Measurements from ENCODE around the gene COL25A1.

COL25A1 gene

GRCh38 chr4:108840426-108840975 lies 462.0 kb downstream of the COL25A1 start:
- no peak overlapping the region for H3K4me3 Mint-ChIP-seq
- peaks cover 9% of the 10 kb centered on the region for H3K27me3 Mint-ChIP-seq (ENCODE audit: low read depth)
- no peak overlapping the region for H3K27ac Mint-ChIP-seq
- no peaks in the 10 kb centered on the region for H3K9me3 Mint-ChIP-seq
- no peaks in the 10 kb centered on the region for H3K36me3 Mint-ChIP-seq (ENCODE audit: low read depth)
- peaks cover 2% of the 10 kb centered on the region for H3K4me1 Mint-ChIP-seq (ENCODE audit: low read depth)

DNA sequence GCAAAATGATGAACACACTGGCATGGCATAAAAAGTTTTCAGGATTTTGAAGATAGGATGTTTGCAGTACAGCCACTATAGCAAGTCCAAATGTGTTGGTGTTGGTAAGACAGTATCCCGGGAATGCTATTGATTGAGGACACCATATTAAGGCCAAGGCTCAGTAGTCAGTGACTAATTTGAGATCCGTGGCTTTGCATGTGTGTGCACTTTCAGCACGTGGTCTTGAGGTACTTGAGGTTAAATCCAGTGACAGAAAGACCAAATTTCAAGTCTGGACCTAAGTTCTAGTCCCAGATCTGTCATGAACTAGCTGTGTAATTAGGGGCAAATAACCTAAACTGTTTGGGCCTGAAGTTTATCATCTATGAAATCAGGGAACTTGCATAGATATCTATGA lies 463.1 kb downstream of the COL25A1 start:
- Mint-ChIP-seq H3K4me3 (no peak overlapping the region), H3K27ac (no peak overlapping the region), H3K9me3 (no peaks in the 10 kb centered on the region), H3K27me3 (ENCODE audit: low read depth) (peaks cover 8% of the 10 kb centered on the region), H3K4me1 (ENCODE audit: low read depth) (peaks cover 4% of the 10 kb centered on the region), H3K36me3 (ENCODE audit: low read depth) (no peaks in the 10 kb centered on the region)

- Mint-ChIP-seq H3K4me1 (ENCODE audit: low read depth) (peaks cover 4% of the 10 kb centered on the region), H3K4me3 (no peak overlapping the region), H3K27me3 (ENCODE audit: low read depth) (peaks cover 4% of the 10 kb centered on the region), H3K36me3 (ENCODE audit: low read depth) (no peaks in the 10 kb centered on the region), H3K9me3 (no peaks in the 10 kb centered on the region), H3K27ac (no peak overlapping the region)
Observed at GRCh38 chr4:108838451-108838850, 464.0 kb downstream of the COL25A1 start.

DNA sequence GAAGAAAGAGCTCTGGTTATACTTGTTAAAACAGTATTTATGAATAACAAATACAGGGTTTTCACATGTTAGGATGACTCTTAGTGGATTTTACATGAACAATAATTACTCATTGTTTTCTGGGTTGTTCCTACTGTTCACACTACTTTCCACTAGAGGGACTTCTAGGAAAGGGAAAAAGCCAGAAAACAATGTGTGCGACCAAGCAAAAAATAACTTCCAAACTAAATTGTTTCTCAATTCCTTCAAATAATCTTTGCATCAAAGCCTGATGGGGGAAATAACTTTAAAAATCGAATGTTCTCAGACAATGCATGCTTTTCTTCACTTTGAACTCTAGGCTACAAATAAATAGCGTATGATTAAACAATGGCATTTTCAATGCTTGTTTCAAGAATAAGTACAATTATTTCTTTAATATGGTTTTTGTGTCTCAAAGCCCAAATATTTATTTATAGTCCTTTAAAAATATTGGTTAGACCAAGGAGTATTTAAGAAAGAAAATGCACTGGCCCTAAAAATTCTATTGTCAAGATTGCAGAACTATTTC lies 467.5 kb downstream of the COL25A1 start:
- Mint-ChIP-seq H3K27ac (no peak overlapping the region), H3K4me3 (no peak overlapping the region), H3K9me3 (no peaks in the 10 kb centered on the region), H3K4me1 (ENCODE audit: low read depth) (peaks cover 5% of the 10 kb centered on the region), H3K36me3 (ENCODE audit: low read depth) (no peaks in the 10 kb centered on the region), H3K27me3 (ENCODE audit: low read depth) (peaks cover 4% of the 10 kb centered on the region)

DNA sequence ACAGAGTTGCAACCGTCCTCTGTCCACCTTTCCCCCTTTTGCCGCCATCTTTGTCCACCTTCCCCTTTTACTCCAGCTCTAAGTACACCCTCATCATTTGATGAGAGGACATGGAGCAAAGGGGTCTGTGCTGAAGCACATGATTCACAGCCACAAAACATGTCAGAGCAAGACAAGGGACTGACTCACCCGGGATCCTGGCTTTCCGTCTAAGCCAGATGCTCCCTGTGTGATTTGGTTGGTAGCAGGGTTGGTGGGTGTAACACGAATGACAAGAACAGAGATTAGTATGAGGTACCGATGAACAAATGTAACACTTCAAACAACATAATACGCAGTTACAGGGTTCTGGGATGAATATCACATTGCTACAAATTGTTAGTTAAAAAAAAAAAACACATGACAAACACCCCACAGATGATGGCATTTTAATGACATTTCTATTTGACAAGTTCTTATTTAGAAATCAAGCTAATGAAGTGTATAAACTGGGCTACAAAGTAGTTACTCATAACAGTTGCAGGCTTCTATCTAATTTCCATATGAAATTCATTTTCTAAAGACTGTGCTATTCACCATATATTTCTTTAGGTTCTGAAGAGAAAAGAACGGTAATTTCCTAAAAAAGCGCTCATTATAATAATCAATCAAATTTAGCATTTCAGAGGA lies 468.2 kb downstream of the COL25A1 start:
- Mint-ChIP-seq H3K4me3 (no peak overlapping the region), H3K27me3 (ENCODE audit: low read depth) (peaks cover 5% of the 10 kb centered on the region), H3K4me1 (ENCODE audit: low read depth) (peaks cover 5% of the 10 kb centered on the region), H3K36me3 (ENCODE audit: low read depth) (no peaks in the 10 kb centered on the region), H3K27ac (no peak overlapping the region), H3K9me3 (no peaks in the 10 kb centered on the region)

GRCh38 chr4:108833046-108833445 lies 469.4 kb downstream of the COL25A1 start:
- H3K27me3 Mint-ChIP-seq (ENCODE audit: low read depth): peaks cover 15% of the 10 kb centered on the region
- H3K36me3 Mint-ChIP-seq (ENCODE audit: low read depth): no peaks in the 10 kb centered on the region
- H3K4me3 Mint-ChIP-seq: no peak overlapping the region
- H3K4me1 Mint-ChIP-seq (ENCODE audit: low read depth): peaks cover 5% of the 10 kb centered on the region
- no peaks in the 10 kb centered on the region for H3K9me3 Mint-ChIP-seq
- H3K27ac Mint-ChIP-seq: no peak overlapping the region

DNA sequence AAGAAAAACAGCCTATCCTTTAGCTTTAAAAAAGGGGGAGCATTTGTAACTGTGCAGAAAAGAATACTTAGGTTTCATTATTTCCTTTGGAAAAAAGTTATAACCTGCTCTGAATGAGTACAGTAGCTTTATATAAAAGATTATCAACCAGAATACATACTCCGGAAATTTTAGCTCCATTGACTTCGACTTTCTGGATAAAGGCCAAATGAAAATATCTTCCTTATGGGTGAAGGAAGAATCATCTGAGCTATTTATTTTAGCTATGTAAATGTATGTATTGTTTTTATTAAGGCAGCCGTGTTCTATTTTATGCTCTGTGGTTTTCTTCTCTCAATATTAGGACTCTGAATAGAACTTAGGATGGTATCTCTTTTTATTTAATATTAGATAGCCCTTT lies 470.6 kb downstream of the COL25A1 start:
- H3K4me3 Mint-ChIP-seq: no peak overlapping the region
- no peaks in the 10 kb centered on the region for H3K36me3 Mint-ChIP-seq (ENCODE audit: low read depth)
- no peak overlapping the region for H3K27ac Mint-ChIP-seq
- no peaks in the 10 kb centered on the region for H3K9me3 Mint-ChIP-seq
- peaks cover 5% of the 10 kb centered on the region for H3K4me1 Mint-ChIP-seq (ENCODE audit: low read depth)
- peaks cover 15% of the 10 kb centered on the region for H3K27me3 Mint-ChIP-seq (ENCODE audit: low read depth)

- H3K27ac Mint-ChIP-seq: no peak overlapping the region
- H3K4me3 Mint-ChIP-seq: no peak overlapping the region
- H3K9me3 Mint-ChIP-seq: no peaks in the 10 kb centered on the region
- H3K27me3 Mint-ChIP-seq (ENCODE audit: low read depth): peaks cover 15% of the 10 kb centered on the region
- H3K4me1 Mint-ChIP-seq (ENCODE audit: low read depth): peaks cover 5% of the 10 kb centered on the region
- no peaks in the 10 kb centered on the region for H3K36me3 Mint-ChIP-seq (ENCODE audit: low read depth)
Observed at GRCh38 chr4:108831291-108831690, 471.2 kb downstream of the COL25A1 start.

- Mint-ChIP-seq H3K27ac (no peak overlapping the region), H3K4me1 (ENCODE audit: low read depth) (peaks cover 5% of the 10 kb centered on the region), H3K27me3 (ENCODE audit: low read depth) (peaks cover 19% of the 10 kb centered on the region), H3K36me3 (ENCODE audit: low read depth) (no peaks in the 10 kb centered on the region), H3K9me3 (no peaks in the 10 kb centered on the region), H3K4me3 (no peak overlapping the region)
Observed at GRCh38 chr4:108830509-108831244, 471.8 kb downstream of the COL25A1 start.

DNA sequence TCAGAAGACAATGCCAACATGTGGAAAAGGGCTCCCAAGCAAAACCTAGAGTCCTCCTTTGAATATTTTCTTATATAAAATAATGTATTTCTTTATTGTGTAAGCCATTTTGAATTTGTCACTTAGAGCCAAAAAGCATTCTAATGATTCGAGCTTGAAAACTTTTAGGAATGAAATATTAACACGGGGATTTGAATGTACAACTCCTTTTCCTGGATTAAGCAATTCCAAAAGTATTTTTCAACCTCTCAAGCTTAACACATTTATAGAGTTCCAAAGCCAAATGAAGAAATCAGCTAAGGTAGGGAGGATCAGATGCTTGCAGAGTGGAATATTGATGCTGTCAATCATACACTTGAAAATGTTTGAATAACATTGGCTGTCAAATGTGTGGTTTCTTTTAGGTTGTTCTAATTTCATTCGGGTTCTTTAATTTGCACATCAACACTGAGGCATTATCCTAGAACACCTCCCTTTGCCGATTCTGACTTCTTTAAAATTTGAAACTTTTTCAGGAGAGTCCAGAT lies 472.4 kb downstream of the COL25A1 start:
- Mint-ChIP-seq H3K36me3 (ENCODE audit: low read depth) (no peaks in the 10 kb centered on the region), H3K27me3 (ENCODE audit: low read depth) (peaks cover 19% of the 10 kb centered on the region), H3K4me1 (ENCODE audit: low read depth) (peaks cover 5% of the 10 kb centered on the region), H3K9me3 (no peaks in the 10 kb centered on the region), H3K4me3 (no peak overlapping the region), H3K27ac (no peak overlapping the region)

- Mint-ChIP-seq H3K4me3 (no peak overlapping the region), H3K4me1 (ENCODE audit: low read depth) (peaks cover 4% of the 10 kb centered on the region), H3K36me3 (ENCODE audit: low read depth) (no peaks in the 10 kb centered on the region), H3K27me3 (ENCODE audit: low read depth) (peaks cover 27% of the 10 kb centered on the region), H3K27ac (no peak overlapping the region), H3K9me3 (no peaks in the 10 kb centered on the region)
Observed at GRCh38 chr4:108828620-108829019, 473.8 kb downstream of the COL25A1 start.

DNA sequence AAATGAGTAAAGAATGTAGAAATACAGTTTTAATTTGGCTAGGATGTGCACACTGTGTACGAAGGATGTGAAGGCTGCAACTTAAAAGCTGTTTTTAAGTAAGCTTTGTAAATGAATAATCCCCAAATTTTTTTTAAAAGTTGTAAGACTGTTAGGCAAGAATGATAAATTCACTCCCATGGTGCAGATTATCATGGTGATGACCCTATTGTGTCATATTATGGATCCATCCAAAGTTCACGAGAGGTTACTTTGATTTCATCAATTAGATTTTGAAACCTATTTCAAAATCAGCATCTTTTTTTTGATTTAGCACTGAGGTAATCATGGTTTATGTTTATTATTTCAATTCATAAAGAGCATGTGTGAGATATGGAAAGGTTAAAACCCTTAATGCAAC lies 476.7 kb downstream of the COL25A1 start:
- no peak overlapping the region for H3K27ac Mint-ChIP-seq
- no peaks in the 10 kb centered on the region for H3K9me3 Mint-ChIP-seq
- H3K36me3 Mint-ChIP-seq (ENCODE audit: low read depth): no peaks in the 10 kb centered on the region
- peaks cover 4% of the 10 kb centered on the region for H3K4me1 Mint-ChIP-seq (ENCODE audit: low read depth)
- peaks cover 33% of the 10 kb centered on the region for H3K27me3 Mint-ChIP-seq (ENCODE audit: low read depth)
- H3K4me3 Mint-ChIP-seq: no peak overlapping the region

DNA sequence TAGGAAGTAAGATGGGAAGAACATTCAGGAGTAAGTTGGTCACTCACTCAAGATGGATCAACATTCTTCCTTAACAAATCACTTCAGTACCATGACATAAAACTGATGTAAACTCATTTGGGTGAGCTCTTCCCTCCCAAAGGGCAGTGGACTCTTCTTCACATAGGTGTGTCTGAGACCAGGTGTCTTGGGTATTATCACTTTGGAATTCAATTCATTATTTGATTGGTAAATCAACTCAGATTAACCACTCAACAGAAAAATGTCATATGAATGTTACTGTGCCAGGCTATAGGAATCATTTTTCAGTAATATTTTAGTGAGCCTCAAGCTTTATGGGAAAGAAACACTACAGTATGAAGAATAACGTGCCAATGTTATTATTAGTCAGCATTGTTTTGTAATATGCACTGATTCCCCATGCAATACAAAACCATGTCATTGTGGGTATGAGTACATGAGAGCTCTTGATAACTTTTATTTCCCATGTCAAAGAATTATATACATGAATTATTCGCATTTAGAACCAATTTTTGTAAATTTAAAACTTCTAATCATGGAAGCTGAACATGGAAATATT lies 481.0 kb downstream of the COL25A1 start:
- Mint-ChIP-seq H3K4me3 (no peak overlapping the region), H3K27ac (no peak overlapping the region), H3K9me3 (no peaks in the 10 kb centered on the region), H3K36me3 (ENCODE audit: low read depth) (no peaks in the 10 kb centered on the region), H3K27me3 (ENCODE audit: low read depth) (peaks cover 41% of the 10 kb centered on the region), H3K4me1 (ENCODE audit: low read depth) (no peaks in the 10 kb centered on the region)

DNA sequence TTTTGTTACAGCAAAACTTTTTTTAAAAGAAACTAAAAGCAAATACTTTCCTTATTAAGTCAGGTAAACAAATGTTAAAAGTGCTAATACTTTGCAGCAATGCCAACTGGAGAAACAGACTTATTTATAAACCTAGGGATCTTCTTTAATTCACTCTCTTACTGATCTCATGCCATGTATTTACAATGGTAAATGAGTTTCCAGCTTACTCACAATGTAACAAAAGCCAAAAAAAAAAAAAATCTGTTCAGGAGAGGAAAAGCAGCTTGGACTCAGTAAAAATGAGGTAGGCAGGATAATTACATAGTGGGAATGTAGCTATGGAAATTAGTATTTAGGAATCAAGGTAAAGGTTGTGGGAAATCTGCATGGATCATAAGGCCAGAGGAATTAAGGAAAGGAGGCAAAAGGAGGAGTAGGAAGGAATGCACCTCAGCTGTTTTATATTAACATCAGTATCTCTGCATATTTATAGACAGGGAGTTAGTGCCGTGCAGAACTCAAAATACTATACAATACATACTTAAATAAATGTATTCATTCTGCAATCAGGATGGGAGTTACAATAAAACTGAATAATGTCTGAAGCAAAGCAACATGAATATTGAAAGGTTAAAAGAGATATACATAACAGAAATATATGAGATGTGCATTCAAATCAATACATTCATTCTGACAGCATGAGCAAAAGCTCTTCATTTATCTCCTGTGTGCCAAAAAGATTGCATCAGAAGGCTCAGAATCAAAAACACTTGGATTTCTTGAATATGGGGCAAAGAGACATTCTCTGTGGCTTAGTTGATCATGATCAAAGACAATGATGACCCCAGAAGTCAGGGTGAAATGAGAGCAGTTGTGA lies 481.7 kb downstream of the COL25A1 start:
- no peak overlapping the region for H3K4me3 Mint-ChIP-seq
- peaks cover 43% of the 10 kb centered on the region for H3K27me3 Mint-ChIP-seq (ENCODE audit: low read depth)
- no peaks in the 10 kb centered on the region for H3K9me3 Mint-ChIP-seq
- no peak overlapping the region for H3K27ac Mint-ChIP-seq
- no peaks in the 10 kb centered on the region for H3K36me3 Mint-ChIP-seq (ENCODE audit: low read depth)
- H3K4me1 Mint-ChIP-seq (ENCODE audit: low read depth): no peaks in the 10 kb centered on the region
